Stimulated activated CD8-positive, alpha-beta memory T cell treated with anti-CD3 and anti-CD28 coated beads, Interleukin-2, amount 100 ng/mL, for 48 hours (primary cell): Measurements from ENCODE around the gene POLR1A.
A peak's percentile ranks its signal among the peaks of the same experiment; 100 is the strongest.

Source experiments
- DNase-seq, 2 donors: peaks; one replicate each; pipeline ENCODE4 v3.0.0-alpha.2; 2020; ENCODE audit warnings: low read depth in 2 of 2

Gene POLR1A

GRCh38 chr2:86105252-86105968 is at the start of gene POLR1A:
TSS of gene POLR1A (minus strand) at chr2:86105886. CDS start at chr2:86105776, 110 bp downstream.
- DNase-seq: peak; percentile 53 to 62

- no peak for DNase-seq
These were observed 44.8 kb upstream of the POLR1A start for GRCh38 chr2:86150502-86150901.

- DNase-seq: no peak
These were observed 42.1 kb upstream of the POLR1A start for GRCh38 chr2:86147793-86148192.

- no peak for DNase-seq
These were observed 38.4 kb upstream of the POLR1A start for GRCh38 chr2:86143926-86144685.

- DNase-seq: no peak
These were observed 37.6 kb upstream of the POLR1A start for GRCh38 chr2:86143307-86143706.

- DNase-seq: no peak
These were observed 37.0 kb upstream of the POLR1A start for GRCh38 chr2:86142436-86143257.

- DNase-seq: no peak
These were observed 35.3 kb upstream of the POLR1A start for GRCh38 chr2:86140969-86141392.

- no peak for DNase-seq
These were observed 34.3 kb upstream of the POLR1A start for GRCh38 chr2:86139981-86140380.

- DNase-seq: no peak
These were observed 33.3 kb upstream of the POLR1A start for GRCh38 chr2:86138736-86139625.

- DNase-seq: no peak
These were observed 30.5 kb upstream of the POLR1A start for GRCh38 chr2:86136141-86136540.

- DNase-seq: no peak
These were observed 30.0 kb upstream of the POLR1A start for GRCh38 chr2:86135653-86136052.

GRCh38 chr2:86134709-86135108 is 29.0 kb upstream of the POLR1A start:
- no peak for DNase-seq

GRCh38 chr2:86124683-86125082 is 19.0 kb upstream of the POLR1A start:
- no peak for DNase-seq

- no peak for DNase-seq
These were observed 17.7 kb upstream of the POLR1A start for GRCh38 chr2:86123328-86123925.

- DNase-seq: no peak
These were observed 12.4 kb upstream of the POLR1A start for GRCh38 chr2:86118130-86118529.

- no peak for DNase-seq
These were observed 1.3 kb upstream of the POLR1A start for GRCh38 chr2:86107031-86107430.

- peak; percentile 87 to 91 for DNase-seq
These were observed 571 bp upstream of the POLR1A start, which contains the start of gene PTCD3 for GRCh38 chr2:86105969-86106945. TSS of gene PTCD3 (plus strand) at chr2:86106235. CDS start at chr2:86106248, 13 bp downstream.

- no peak for DNase-seq
These were observed 3.5 kb downstream of the POLR1A start for GRCh38 chr2:86102157-86102556.

- no peak for DNase-seq
These were observed 7.8 kb downstream of the POLR1A start for GRCh38 chr2:86097913-86098312.
